GM15510 (cell line): ENCODE results near the gene SEMG1.

Source experiments
- POLR2A ChIP-seq: IDR thresholded peaks from 3 replicates; pipeline ENCODE4 v1.6.1; 2011; ENCODE audit warnings: borderline replicate concordance; ENCODE audit not compliant: insufficient read length; ENCODE audit errors: extremely low read depth

SEMG1 gene, protein sequence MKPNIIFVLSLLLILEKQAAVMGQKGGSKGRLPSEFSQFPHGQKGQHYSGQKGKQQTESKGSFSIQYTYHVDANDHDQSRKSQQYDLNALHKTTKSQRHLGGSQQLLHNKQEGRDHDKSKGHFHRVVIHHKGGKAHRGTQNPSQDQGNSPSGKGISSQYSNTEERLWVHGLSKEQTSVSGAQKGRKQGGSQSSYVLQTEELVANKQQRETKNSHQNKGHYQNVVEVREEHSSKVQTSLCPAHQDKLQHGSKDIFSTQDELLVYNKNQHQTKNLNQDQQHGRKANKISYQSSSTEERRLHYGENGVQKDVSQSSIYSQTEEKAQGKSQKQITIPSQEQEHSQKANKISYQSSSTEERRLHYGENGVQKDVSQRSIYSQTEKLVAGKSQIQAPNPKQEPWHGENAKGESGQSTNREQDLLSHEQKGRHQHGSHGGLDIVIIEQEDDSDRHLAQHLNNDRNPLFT

DNA sequence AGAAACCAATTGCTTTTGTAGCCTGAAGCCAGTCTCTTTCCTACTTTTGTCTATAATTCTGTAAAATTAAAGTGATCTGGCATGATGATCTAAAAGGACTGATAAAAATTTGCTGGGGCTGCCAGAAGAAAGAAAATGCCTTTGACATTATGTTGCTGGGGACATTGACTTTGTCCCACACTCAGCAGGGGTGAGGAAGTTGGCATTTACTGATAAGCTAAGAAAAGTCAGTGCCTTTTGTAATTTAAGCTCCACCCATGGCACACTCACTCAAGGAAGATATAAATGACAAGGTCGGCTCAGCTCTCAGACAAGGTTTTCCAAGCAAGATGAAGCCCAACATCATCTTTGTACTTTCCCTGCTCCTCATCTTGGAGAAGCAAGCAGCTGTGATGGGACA lies at the start of gene SEMG1:
Gene SEMG1, plus strand, starts transcription at position 309 of the 400 bp plus-strand sequence. Its CDS starts 21 bp downstream, at position 330.
- no peak for TF ChIP-seq POLR2A

DNA sequence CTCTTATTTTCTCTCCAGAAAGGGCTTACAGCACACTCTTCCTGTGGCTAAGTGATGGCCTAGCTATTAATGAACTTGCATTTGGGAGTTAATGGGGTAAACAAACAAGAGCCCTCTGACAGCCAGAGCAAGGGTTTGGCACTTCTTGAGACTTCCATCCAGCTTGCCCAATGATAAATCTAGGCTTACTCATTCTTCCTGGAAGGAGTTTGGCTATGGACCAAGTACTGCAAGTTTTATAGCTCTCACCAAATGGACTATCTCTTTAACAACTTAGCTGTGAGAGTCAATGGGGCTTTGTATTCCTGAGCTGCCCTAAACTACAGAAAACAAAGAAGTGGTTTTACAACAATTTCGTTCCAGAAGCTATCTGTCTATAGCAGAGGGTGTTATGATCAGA lies 48.9 kb upstream of the SEMG1 start:
- TF ChIP-seq POLR2A = no peak

GRCh38 chr20:45163083-45163803 lies 43.6 kb upstream of the SEMG1 start:
- no peak for TF ChIP-seq POLR2A

- TF ChIP-seq POLR2A = no peak
Observed at GRCh38 chr20:45164906-45165305, 41.9 kb upstream of the SEMG1 start.

DNA sequence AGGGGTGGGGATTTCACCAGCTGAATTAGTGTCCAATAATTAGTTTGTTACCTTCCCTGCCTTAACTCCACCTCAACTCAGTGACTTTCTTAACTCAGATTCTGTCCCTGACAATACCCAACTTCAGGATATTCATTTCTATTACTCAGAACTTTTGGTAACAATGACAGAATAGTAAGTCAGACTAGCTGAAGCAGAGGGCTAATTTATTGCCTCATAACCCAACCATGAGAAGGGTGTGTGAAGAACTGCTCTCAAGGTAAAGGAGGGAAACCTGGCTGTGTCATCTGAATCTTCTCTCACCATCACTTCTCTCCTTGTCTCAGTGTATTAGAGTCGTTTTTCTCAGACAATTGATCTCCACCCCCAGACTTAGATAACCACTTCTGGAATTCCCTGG lies 33.3 kb upstream of the SEMG1 start:
- no peak for TF ChIP-seq POLR2A

DNA sequence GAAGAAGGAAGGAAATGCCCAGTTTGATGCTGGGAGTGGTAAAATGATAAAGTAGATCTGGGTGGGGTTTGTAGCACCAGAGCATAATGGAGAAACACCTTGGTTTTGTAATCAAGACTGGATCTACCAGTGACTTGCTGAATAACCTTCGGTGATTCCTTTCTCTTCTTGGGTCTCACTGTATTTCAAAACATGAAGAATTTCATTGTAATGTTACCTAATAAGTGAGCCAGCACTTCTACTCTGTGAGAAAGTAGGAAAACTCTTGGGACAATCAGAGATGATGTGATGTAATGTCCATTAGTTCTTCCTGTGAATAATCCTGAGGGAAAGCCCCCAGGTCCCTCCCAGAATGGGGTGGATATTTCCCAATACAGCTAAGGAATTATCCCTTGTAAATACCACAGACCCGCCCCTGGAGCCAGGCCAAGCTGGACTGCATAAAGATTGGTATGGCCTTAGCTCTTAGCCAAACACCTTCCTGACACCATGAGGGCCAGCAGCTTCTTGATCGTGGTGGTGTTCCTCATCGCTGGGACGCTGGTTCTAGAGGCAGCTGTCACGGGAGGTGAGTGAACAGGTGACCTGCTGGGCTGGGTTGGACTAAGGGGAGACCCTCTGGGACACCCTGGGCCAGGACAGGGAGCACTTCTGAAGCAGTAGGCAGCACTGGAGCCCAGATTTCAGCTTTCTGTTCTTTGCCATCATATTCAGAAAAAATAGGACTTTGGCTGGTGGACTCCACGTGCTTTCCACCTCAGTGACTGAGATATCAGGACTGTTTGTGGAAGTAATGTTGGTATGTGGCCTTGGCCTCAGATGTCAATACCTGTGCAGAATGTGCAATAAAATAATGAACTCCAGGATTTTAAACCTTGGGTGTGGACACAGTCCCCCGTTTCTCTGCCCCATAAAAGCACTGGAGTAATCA lies 32.1 kb upstream of the SEMG1 start, which contains the start of gene PI3:
Gene PI3, plus strand, starts transcription at position 469 of the 931 bp plus-strand sequence. Its CDS starts 21 bp downstream, at position 490.
- no peak for TF ChIP-seq POLR2A

DNA sequence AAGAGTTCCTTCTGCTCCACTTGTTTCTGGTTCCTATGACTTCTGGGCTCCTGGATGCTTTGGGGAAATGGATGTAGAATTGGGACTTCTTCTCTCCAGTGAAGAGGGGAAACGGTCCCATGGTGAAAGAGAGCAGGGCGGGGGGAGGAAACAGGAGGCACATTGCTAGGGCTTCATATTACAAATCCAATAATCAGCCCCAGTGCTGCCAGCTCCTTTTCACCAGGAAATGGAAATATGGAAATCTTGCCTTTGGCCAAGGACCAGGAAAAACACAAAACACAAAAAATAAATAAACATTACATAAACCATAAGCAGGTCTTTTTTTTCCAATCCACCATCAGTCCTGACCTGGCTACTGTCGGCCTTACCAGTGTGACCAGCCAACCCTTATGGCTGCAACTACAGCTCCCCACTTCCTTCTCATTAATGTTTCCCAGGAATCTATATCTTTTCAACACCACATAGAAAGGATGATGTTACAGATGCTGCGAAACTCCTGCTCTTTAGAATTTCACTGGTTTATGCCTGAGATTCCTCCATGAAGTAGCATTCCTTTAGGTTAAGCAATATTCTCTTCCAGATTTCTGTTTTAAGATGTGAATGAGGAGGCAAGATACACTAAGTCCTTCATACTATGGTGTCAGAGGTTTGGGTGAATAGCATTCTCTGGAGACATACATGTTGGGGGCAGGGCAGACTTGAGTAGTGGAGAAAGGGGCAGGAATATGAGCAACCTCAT lies 30.1 kb upstream of the SEMG1 start:
- TF ChIP-seq POLR2A = no peak

DNA sequence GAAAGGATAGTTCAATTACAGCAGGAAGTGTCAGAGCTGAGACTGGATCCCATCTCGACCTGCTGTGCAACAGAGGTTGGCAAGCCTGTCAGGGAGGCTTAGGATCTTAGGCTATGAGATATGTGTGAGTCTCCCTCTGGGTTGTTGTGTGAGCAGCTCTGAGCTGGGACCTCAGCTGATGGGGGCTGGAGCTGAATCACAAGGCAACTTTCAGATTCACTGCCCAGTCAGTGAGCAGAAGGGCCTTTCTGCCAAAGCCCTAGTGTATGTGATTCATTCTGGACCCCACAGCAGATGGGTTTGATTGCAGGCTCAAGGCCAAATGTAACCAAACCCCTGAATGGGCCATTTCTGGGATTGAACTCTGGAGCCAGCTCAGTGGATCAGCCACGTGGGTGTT lies 27.7 kb upstream of the SEMG1 start:
- TF ChIP-seq POLR2A = no peak

- no peak for TF ChIP-seq POLR2A
Observed at GRCh38 chr20:45181639-45182038, 25.2 kb upstream of the SEMG1 start.

GRCh38 chr20:45183084-45183483 lies 23.7 kb upstream of the SEMG1 start:
- no peak for TF ChIP-seq POLR2A

DNA sequence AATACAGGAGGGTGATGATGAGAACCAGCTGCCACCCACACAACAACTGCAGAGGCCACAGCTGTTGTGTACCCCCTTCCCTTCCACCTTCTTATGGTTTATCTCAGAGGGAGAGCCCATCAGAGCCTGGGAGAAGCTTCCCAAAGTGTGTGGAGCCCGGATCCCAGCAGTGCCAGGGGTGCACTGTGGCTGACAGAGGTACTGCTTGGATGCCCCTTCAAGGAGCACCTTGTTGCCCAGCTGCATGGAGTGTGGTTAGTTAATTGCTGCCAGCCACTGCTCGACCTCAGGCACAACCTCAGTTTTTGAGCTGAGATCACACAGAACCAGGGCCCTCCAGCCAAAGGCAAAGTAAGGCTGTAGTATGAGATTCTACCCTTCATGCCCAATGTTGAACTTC lies 19.1 kb upstream of the SEMG1 start:
- no peak for TF ChIP-seq POLR2A

GRCh38 chr20:45189067-45189609 lies 17.7 kb upstream of the SEMG1 start:
- no peak for TF ChIP-seq POLR2A

- no peak for TF ChIP-seq POLR2A
Observed at GRCh38 chr20:45189861-45190260, 17.0 kb upstream of the SEMG1 start.

- TF ChIP-seq POLR2A = no peak
Observed at GRCh38 chr20:45191926-45192325, 14.9 kb upstream of the SEMG1 start.
